ENCODE data around the gene PWWP2B.

DNA sequence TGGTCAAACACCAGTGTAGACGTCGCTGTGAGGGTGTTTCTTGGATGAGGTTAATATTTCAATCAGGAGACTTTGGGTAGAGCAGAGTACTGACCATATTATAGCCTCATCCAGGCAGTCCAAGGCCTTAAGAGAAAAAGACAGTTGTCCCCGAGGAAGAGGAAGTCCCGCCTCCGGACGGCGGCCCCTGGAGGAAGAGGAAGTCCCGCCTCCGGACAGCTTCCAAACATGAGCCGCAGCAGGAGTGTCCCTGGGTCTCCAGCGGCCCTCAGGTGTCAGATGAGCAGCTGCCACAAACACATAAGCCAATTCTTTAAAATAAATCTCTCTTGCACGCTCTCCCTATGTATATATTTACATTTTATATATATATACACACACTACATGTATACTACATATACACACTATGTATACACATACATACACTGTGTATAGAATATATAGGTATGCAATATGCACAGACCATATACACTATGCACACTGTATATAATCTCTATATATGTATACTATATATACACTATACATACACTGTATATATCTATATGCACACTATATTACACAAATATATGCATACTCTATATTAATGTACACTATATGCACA is 37.5 kb downstream of the PWWP2B start:
- TF ChIP-seq POLR2A (IDR thresholded peaks at IDR 0.05) = no peak
- TF ChIP-seq, protein P1, sequence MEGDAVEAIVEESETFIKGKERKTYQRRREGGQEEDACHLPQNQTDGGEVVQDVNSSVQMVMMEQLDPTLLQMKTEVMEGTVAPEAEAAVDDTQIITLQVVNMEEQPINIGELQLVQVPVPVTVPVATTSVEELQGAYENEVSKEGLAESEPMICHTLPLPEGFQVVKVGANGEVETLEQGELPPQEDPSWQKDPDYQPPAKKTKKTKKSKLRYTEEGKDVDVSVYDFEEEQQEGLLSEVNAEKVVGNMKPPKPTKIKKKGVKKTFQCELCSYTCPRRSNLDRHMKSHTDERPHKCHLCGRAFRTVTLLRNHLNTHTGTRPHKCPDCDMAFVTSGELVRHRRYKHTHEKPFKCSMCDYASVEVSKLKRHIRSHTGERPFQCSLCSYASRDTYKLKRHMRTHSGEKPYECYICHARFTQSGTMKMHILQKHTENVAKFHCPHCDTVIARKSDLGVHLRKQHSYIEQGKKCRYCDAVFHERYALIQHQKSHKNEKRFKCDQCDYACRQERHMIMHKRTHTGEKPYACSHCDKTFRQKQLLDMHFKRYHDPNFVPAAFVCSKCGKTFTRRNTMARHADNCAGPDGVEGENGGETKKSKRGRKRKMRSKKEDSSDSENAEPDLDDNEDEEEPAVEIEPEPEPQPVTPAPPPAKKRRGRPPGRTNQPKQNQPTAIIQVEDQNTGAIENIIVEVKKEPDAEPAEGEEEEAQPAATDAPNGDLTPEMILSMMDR (IDR thresholded peaks at IDR 0.05) = no peak
